GM12873 (cell line): ENCODE data around the gene ZBTB25.
A peak's percentile ranks its signal among the peaks of the same experiment; 100 is the strongest.

Experiments used
- TF ChIP-seq, protein P1 (sequence below): IDR thresholded peaks from 2 replicates; pipeline ENCODE4 v1.5.1; 2012; ENCODE audit warnings: low read depth, mild to moderate bottlenecking, moderate library complexity, low read length, control low read depth; ENCODE audit not compliant: insufficient read depth; ENCODE audit errors: missing control alignments

ZBTB25 gene

GRCh38 chr14:64522591-64523355 lies 19.1 kb upstream of the ZBTB25 start:
- TF ChIP-seq, protein P1, sequence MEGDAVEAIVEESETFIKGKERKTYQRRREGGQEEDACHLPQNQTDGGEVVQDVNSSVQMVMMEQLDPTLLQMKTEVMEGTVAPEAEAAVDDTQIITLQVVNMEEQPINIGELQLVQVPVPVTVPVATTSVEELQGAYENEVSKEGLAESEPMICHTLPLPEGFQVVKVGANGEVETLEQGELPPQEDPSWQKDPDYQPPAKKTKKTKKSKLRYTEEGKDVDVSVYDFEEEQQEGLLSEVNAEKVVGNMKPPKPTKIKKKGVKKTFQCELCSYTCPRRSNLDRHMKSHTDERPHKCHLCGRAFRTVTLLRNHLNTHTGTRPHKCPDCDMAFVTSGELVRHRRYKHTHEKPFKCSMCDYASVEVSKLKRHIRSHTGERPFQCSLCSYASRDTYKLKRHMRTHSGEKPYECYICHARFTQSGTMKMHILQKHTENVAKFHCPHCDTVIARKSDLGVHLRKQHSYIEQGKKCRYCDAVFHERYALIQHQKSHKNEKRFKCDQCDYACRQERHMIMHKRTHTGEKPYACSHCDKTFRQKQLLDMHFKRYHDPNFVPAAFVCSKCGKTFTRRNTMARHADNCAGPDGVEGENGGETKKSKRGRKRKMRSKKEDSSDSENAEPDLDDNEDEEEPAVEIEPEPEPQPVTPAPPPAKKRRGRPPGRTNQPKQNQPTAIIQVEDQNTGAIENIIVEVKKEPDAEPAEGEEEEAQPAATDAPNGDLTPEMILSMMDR: no peak

DNA sequence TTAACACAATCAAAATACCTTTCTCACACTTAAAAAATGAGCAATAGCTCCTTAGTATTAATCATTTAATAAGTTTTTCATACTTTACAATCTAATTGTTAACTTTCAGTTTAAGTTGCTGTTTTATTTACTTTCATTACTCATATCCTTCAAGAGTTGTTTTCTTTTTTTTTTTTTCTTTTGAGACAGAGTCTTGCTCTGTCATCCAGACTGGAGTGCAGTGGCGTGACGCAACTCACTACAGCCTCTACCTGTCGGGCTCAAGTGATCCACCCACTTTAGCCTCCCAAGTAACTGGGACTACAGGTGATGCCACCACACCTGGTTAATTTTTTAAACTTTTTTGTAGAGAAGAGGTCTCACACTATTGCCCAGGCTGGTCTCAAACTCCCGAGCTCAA lies 17.1 kb upstream of the ZBTB25 start:
- TF ChIP-seq, protein P1: no peak

DNA sequence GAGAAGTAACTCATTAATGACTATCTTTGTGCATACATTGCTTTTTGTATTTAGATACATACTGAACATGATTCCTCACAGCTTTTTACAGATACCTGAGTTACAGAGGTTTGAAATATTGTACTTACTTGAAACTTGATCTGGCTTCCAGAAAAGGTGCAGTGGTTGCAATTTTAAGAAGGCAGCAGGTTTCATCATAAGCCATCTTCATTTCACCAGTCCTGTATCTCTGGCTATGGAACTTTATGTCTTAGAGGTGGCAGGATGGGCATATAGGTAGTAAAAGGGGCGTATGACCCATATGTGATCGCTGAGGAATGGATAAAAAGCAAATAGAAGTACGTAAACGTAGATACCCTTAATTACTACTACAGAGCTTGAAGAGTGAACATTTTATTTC lies 14.6 kb upstream of the ZBTB25 start:
- TF ChIP-seq, protein P1: no peak

- TF ChIP-seq, protein P1: no peak
Observed at GRCh38 chr14:64516969-64517368, 13.3 kb upstream of the ZBTB25 start.

DNA sequence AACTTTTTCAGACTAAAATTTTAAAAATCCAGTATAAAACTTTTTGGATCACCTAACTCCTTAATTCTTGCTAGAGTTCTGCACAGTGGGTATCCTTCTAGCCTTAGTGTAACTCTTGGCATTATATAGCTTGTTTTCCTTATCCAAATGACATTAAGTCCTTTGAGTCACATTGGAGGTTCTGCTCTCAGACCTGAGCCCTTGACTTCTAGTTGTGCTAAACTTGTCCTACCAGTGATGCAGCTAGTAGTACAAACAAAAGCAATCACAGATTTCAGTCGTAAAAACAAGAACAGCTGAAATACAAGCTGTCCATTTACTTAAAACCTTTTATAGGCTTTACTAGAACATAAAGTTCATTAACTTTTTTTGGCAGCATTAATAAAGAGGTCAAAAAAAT lies 11.4 kb upstream of the ZBTB25 start:
- TF ChIP-seq, protein P1: no peak

- TF ChIP-seq, protein P1: no peak
Observed at GRCh38 chr14:64513271-64513670, 9.6 kb upstream of the ZBTB25 start.

- TF ChIP-seq, protein P1: peak; percentile 89
Observed at GRCh38 chr14:64510825-64511671, 7.4 kb upstream of the ZBTB25 start.
